OCI-LY1 (cell line): Measurements from ENCODE around the gene EPS8L3.
"Not testable (repeated sequence)": the region's sequence is repeated elsewhere in the genome, so short reads cannot be mapped to it uniquely, and the experiment has no call there.

Experiments used
- EZH2 ChIP-seq: fragments of 200-600 bp; sonication (generic), shearing (Covaris generic); IDR thresholded peaks from 2 replicates; pipeline ENCODE4 v1.8.0; 2017; ENCODE audit warnings: borderline replicate concordance, mixed run types, mild to moderate bottlenecking, antibody characterized with exemption, low read length, moderate library complexity, mixed read lengths
- TF ChIP-seq, protein P1 (sequence below): fragments of 200-600 bp; sonication (generic), shearing (Covaris generic); IDR thresholded peaks from 2 replicates; pipeline ENCODE4 v1.5.1; 2017; ENCODE audit warnings: mild to moderate bottlenecking, antibody characterized with exemption, low read length, moderate library complexity, mixed read lengths

DNA sequence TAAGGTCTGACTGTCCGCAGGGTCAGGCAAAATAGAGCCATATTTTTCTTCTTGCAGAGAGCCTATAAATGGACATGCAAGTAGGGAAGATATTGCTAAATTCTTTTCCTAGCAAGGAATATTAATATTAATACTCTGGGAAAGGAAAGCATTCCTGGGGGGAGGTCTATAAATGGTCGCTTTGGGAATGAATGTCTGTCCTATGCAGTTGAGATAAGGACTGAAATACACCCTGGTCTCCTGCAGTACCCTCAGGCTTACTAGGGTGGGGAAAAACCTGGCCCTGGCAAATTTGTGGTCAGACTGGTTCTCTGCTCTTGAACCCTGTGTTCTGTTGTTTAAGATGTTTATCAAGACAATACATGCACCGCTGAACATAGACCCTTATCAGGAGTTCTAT lies 60.8 kb downstream of the EPS8L3 start:
- not testable (repeated sequence) for TF ChIP-seq EZH2
- TF ChIP-seq, protein P1, sequence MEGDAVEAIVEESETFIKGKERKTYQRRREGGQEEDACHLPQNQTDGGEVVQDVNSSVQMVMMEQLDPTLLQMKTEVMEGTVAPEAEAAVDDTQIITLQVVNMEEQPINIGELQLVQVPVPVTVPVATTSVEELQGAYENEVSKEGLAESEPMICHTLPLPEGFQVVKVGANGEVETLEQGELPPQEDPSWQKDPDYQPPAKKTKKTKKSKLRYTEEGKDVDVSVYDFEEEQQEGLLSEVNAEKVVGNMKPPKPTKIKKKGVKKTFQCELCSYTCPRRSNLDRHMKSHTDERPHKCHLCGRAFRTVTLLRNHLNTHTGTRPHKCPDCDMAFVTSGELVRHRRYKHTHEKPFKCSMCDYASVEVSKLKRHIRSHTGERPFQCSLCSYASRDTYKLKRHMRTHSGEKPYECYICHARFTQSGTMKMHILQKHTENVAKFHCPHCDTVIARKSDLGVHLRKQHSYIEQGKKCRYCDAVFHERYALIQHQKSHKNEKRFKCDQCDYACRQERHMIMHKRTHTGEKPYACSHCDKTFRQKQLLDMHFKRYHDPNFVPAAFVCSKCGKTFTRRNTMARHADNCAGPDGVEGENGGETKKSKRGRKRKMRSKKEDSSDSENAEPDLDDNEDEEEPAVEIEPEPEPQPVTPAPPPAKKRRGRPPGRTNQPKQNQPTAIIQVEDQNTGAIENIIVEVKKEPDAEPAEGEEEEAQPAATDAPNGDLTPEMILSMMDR, result not testable (repeated sequence)
